A673 (cell line): ENCODE measurements around the gene ESAM. TPM values are rescaled to one million over a fixed set of nuclear protein-coding genes. Genes with fewer than 3 reads are reported as not detected.
"Not testable (repeated sequence)": the region's sequence is repeated elsewhere in the genome, so short reads cannot be mapped to it uniquely, and the experiment has no call there.

Source experiments
- BruUV-seq: library from RNA; stranded (reverse); fragments of 400-500 nt; replicated peaks from 2 replicates; lab custom pipeline; 2021; lab: Mats Ljungman, UMichigan
- CTCF ChIA-PET: fragments of 300-600 bp; sonication (Branson Sonifier 250); formaldehyde crosslinking; loops from one replicate; lab custom pipeline; 2022; ENCODE audit warnings: antibody characterized with exemption; lab: Charles Lee
- POLR2A ChIA-PET: fragments of 300-600 bp; sonication (Branson Sonifier 250); formaldehyde crosslinking; loops from one replicate; lab custom pipeline; 2022; ENCODE audit warnings: antibody characterized with exemption; ENCODE audit not compliant: low non-redundant PET; lab: Charles Lee
- DNase-seq: peaks from one replicate; pipeline ENCODE4 v3.0.0-alpha.2; 2015; ENCODE audit warnings: low spot score
- H3K27ac ChIP-seq: fragments of 200-600 bp; sonication (generic); 2 replicates; pipeline ENCODE4 v1.5.1; 2016; ENCODE audit warnings: mixed run types, low read depth, mild to moderate bottlenecking, mixed read lengths, antibody characterized with exemption, low read length; ENCODE audit not compliant: poor library complexity, severe bottlenecking
- H3K27me3 ChIP-seq: fragments of 200-600 bp; sonication (generic); replicated peaks from 2 replicates; pipeline ENCODE4 v1.6.1; 2017; ENCODE audit warnings: mixed run types, low read depth, mild to moderate bottlenecking, mixed read lengths, antibody characterized with exemption, low read length; ENCODE audit not compliant: insufficient read depth, poor library complexity
- H3K36me3 ChIP-seq: fragments of 200-600 bp; sonication (generic); 2 replicates; pipeline ENCODE4 v1.6.1; 2016; ENCODE audit warnings: mixed run types, mild to moderate bottlenecking, mixed read lengths, antibody characterized with exemption, low read length; ENCODE audit not compliant: insufficient read depth, poor library complexity, severe bottlenecking
- H3K4me1 ChIP-seq: fragments of 200-600 bp; sonication (generic); 2 replicates; pipeline ENCODE4 v1.6.1; 2017; ENCODE audit warnings: mixed run types, mild to moderate bottlenecking, mixed read lengths, antibody characterized with exemption, low read length; ENCODE audit not compliant: insufficient read depth, poor library complexity, severe bottlenecking
- H3K4me3 ChIP-seq: fragments of 200-600 bp; sonication (generic); 2 replicates; pipeline ENCODE4 v1.5.1; 2016; ENCODE audit warnings: low read depth, mixed run types, mild to moderate bottlenecking, mixed read lengths, low read length; ENCODE audit not compliant: poor library complexity, severe bottlenecking
- H3K9me3 ChIP-seq: fragments of 200-600 bp; sonication (generic); 2 replicates; pipeline ENCODE4 v1.6.1; 2016; ENCODE audit warnings: mixed run types, low read depth, mild to moderate bottlenecking, mixed read lengths, antibody characterized with exemption, low read length; ENCODE audit not compliant: poor library complexity, severe bottlenecking
- EZH2 ChIP-seq: fragments of 200-600 bp; sonication (generic); IDR thresholded peaks from 2 replicates; pipeline ENCODE4 v1.6.1; 2017; ENCODE audit warnings: borderline replicate concordance, low read depth, mild to moderate bottlenecking, mixed read lengths, antibody characterized with exemption, low read length; ENCODE audit not compliant: poor library complexity, severe bottlenecking
- intact Hi-C: fragments of 100-400 bp; cut with micrococcal nuclease; formaldehyde crosslinking; loops from one replicate; pipeline ENCODE4 v1.10.0; 2022; ENCODE audit not compliant: unreplicated experiment
- total RNA-seq: library from RNA; stranded (reverse); gene quantifications from 2 replicates; pipeline ENCODE4 v1.2.3, GENCODE V29; 2021
- TF ChIP-seq, protein P1 (sequence below): fragments of 300-800, 200-600 bp; sonication (generic); conservative IDR thresholded peaks from 2 replicates; pipeline ENCODE4 v1.5.1; 2017; ENCODE audit warnings: low read depth, mild to moderate bottlenecking, antibody characterized with exemption, low read length, moderate library complexity, mixed read lengths

ESAM gene
- total RNA-seq, 1 experiment from 2014 or later = 1.5 TPM

DNA sequence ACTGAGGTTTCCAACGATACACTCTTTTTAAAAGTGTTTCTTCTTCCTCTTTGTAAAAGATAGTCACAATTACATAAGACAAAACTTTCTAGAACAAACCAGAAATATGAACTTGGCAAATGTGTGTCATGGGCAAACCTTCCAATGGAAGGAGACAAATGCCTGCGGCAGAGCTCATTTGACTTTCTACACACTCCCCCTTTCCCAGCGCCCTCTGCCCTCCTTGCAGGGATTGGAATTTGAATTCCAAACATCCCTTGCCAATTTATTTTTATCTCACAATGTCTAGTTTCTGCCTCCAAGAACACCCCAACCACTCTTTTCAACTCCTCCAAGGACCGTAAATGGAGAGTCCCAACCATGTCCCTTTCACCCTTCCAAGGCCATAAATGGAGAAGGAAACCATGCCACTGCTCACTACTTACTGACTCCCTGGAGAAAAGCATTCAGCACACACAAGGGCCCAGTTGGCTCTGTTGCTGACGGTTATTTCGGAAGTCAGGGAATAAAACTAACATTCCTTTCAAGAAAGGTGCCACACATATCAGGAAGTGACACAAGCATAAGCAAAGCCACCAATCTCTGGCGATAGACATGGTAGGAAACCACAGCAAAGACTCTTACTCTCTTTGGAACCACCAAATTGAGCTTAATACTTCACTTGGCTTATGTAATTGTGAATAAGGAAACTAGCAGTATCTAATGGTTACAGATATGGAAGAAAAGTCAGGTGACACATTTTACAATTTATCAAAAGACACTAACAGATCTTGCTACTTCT, 15.0 kb upstream of the ESAM start:
- Histone ChIP-seq H3K4me3 (no peak overlapping the region), H3K9me3 (no peaks in the 10 kb centered on the region), H3K27ac (no peak overlapping the region), H3K4me1 (peaks cover 14% of the 10 kb centered on the region), H3K27me3 (no peaks in the 10 kb centered on the region), H3K36me3 (no peaks in the 10 kb centered on the region)
- POLR2A ChIA-PET = interaction anchor here (0.7 kb wide), 1 partner anchor 242 kb away, joined by 3 read pairs; no protein-coding TSS in a partner anchor
- CTCF ChIA-PET = interaction anchor here (0.5 to 1.2 kb wide), 2 partner anchors 25 to 38 kb away, joined by 5 to 10 read pairs; no protein-coding TSS in a partner anchor
- TF ChIP-seq, protein P1, sequence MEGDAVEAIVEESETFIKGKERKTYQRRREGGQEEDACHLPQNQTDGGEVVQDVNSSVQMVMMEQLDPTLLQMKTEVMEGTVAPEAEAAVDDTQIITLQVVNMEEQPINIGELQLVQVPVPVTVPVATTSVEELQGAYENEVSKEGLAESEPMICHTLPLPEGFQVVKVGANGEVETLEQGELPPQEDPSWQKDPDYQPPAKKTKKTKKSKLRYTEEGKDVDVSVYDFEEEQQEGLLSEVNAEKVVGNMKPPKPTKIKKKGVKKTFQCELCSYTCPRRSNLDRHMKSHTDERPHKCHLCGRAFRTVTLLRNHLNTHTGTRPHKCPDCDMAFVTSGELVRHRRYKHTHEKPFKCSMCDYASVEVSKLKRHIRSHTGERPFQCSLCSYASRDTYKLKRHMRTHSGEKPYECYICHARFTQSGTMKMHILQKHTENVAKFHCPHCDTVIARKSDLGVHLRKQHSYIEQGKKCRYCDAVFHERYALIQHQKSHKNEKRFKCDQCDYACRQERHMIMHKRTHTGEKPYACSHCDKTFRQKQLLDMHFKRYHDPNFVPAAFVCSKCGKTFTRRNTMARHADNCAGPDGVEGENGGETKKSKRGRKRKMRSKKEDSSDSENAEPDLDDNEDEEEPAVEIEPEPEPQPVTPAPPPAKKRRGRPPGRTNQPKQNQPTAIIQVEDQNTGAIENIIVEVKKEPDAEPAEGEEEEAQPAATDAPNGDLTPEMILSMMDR = no peak
- TF ChIP-seq EZH2 = no peak
- intact Hi-C loops = no loop called here
- no peak for DNase-seq
- no TSS peak for BruUV-seq

DNA sequence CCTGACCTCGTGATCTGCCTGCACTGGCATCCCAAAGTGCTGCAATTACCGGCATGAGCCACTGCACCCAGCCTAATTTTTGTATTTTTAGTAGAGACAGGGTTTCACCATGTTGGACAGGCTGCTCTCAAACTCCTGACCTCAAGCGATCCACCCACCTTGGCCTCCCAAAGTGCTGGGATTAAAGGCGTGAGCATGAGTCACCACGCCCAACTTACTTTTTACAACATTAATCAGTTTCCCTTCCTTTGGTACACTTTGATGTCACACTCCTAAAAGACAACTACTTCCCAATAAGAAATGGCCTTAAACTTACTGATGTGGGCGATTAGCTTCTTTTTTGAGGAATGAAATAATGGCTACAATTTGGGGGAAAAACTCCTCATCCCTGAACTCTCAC, 8.9 kb upstream of the ESAM start:
- DNase-seq, H3K4me1 ChIP-seq, BruUV-seq, H3K4me3 ChIP-seq, intact Hi-C loops, CTCF ChIA-PET, H3K27ac ChIP-seq, H3K27me3 ChIP-seq, H3K9me3 ChIP-seq: not testable (repeated sequence)
- POLR2A ChIA-PET = interaction anchor here (0.6 kb wide), 1 partner anchor 105 kb away, joined by 4 read pairs; no protein-coding TSS in a partner anchor
- peaks cover 21% of the 10 kb centered on the region for H3K36me3 ChIP-seq

DNA sequence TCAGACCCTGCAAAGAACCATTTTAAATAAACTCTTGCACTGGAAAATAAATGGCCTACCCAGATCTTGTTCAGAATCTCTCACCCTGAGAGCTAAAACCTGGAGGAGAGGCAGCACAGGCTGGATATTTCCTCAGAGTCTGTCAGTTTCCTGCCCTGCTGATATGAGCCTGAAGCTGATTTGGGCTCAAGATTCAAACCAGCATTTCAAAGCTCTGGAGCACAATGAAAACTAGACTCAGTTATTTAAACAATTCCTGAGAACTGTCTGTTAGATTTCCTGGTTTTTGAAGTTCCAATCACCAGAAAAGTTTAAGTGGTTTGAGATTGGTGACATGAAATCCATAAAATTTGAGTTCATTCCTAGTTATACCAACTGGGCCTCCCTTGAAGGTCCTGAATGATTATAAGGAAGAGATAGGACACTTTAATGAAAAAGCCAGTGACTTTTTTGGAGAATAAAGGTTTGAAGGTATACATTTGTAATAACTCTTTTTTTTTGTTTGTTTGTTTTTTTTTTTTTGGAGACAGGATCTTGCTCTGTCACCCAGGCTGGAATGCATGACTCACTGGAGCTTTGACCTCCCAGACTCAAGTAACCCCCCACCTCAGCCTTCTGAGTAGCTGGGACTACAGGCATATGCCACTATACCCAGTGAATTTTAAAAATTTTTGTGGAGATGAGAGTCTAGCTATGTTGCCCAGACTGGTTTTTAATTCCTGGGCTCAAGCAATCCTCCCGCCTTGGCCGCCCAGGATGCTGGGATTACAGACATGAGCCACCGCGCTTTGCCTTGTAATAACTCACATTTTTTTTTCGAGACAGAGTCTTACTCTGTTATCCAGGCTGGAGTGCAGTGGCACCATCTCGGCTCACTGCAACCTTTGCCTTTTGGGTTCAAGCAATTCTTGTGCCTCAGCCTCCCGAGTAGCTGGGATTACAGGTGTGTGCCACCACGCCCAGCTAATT, 8.0 kb upstream of the ESAM start:
- ChIA-PET POLR2A (interaction anchor here (0.6 kb wide), 1 partner anchor 106 kb away, joined by 4 read pairs; no protein-coding TSS in a partner anchor), CTCF (no interaction called here)
- no peaks in the 10 kb centered on the region for H3K4me1 ChIP-seq
- no peak overlapping the region for H3K27ac ChIP-seq
- peaks cover 21% of the 10 kb centered on the region for H3K36me3 ChIP-seq
- no peak for DNase-seq
- no peaks in the 10 kb centered on the region for H3K9me3 ChIP-seq
- TF ChIP-seq, protein P1 = no peak
- TF ChIP-seq EZH2 = no peak
- no peaks in the 10 kb centered on the region for H3K27me3 ChIP-seq
- BruUV-seq = no TSS peak
- no peak overlapping the region for H3K4me3 ChIP-seq
- intact Hi-C loops = loop anchor here (10.0 kb wide), 1 partner anchor 355 kb away; no protein-coding TSS in a partner anchor
